ENCODE results near the gene SLC22A4.

The SLC22A4 gene

GRCh38 chr5:132293992-132294727, at the start of gene SLC22A4:
TSS of gene SLC22A4 (plus strand) at chr5:132294394. CDS start at chr5:132294617, 223 bp downstream.
- DNase-seq, result peak; percentile 75

DNA sequence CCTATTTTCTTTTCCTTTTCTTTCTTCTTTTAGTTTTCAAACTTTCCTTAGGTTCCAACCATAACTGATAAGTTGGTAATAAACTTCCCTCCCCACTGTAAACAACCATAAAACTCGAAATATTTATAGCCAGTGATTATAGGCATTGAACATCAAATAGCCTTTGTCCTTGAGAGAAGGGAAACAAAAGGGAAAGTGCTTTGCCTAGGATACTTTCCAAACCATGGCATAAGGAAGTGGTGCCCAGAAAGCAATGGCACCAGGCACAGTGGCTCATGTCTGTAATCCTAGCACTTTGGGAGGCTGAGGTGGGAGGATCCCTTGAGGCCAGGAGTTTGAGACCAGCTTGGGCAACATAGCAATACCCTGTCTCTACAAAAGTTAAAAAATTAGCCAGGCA, 48.6 kb upstream of the SLC22A4 start:
- DNase-seq, result no peak

- no peak for DNase-seq
These were observed 47.4 kb upstream of the SLC22A4 start for GRCh38 chr5:132246806-132247205.

DNA sequence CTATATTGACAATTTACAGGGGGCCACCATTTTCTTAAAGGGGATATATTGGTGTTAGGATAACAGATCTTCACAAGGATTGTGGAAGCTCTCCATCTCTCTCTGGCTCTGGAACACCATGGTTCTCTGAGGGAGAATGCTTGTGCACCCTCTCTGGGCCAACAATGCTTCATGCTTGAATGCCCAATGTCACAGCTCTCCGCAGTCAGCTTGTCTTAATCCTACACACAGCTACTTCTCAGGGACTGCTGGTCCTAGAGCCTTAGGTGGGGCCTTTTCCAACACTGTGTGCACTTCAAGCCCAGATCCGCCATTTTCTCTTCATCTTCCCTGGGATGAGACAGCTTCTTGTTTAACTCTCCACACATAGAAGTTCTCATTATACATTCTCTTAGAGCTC, 43.6 kb upstream of the SLC22A4 start:
- no peak for DNase-seq

GRCh38 chr5:132251220-132251725, 42.9 kb upstream of the SLC22A4 start:
- DNase-seq, result no peak

GRCh38 chr5:132253008-132253441, 41.2 kb upstream of the SLC22A4 start:
- peak; percentile 22 for DNase-seq

DNA sequence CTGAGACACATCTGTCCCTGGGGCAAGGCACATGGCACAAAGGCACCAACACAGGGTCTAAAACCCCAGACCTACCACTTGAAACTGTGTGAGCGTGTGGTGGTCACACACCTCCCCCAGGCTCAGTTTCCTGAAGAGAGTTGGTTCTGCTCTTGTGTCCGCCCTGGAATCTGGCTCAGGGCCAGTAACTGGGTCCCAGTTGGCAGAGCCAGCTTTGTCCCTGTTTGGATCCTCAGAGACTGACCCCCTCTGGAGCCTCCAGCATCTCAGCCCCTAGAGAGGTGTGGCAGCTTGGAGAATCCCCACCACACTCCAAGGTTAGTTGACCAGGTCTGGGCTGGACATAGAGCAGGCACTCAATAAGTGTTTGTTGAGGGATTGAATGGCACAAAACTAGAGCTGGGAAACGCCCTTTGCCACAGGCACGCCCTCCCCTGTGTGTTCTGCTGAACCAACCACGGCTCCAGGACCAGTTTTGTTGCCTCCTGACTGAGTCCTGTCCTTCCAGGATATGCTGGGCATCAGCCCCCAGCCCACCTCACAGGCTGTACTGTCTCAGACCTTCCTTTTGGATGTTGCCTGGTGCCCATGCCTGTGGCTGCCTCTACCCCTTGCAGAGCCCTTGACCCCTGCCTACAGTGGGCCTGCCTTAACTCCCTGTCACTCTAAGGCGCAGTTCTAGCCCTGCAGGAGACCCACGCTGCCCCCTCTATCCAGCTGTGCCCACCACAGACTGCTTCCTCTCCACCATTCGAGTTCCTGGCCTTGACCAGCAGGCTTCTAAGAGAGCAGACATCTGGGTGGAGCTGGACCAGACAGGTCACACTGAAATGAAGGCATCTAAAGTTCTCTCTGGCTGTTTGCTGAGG, 40.5 kb upstream of the SLC22A4 start:
- DNase-seq, result no peak

DNA sequence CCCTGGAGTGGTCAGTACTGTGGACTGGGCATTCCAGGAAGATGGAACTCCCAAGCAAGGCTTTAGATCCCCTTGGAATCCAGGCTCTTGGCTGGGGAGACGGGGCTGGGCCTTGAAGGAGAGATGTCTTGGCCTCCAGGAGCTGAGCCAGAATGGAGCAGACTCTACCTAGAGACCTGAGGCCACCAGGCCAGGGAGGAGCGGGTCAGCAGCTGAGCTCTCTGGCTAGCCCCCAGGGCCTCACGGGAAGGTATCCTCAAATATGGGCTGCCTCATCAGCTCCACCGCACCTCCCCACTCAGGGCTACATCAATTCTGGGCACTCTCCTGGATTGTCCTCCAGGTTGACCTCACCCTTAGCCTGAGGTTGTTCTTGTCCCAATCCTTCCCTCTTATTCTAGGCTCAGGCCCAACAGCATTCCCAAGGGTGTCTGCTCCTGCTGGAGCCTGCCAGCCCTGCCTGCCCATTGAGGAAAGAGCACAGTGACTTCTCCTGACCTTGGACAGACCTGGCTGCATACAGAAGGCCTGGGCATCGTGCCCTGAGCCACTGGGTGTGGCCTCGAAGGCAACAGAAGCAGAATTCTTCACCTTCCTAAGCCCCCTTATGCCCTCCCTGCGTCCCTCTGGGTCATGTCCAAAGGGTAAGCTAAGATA, 39.7 kb upstream of the SLC22A4 start:
- DNase-seq, result no peak

DNA sequence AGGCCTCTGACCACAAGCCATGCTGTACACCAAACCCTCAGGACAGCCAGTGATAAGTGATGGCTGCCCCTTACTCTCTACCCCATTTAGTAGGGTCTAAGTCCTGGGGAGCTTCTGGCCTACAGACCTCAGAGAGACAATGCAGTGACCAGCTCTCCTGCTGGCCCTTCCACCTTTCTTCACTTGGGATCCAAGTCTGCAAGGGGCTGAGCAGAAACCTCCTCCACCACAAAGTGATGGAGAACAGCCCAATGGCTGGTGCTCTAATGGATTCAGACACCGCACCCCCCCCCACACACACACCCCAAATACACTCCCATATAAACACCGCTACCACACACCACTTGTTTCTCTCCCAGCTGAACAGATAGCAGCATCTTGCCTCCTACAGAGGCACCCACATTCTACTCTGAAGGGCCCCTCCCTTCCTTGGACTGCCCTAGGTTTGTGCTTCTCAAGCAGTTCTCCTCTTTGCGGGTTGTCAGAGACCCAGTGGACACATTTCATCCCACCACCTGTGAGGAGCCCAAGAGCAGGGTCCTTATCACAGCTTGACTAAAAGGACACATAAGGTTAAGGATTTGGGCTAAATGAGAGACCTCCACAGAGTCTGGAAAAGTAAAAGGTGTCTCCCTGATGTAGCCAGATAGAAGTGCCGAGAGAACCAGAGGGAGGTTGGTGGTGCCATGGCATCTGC, 38.0 kb upstream of the SLC22A4 start:
- DNase-seq, result no peak

- no peak for DNase-seq
These were observed 37.4 kb upstream of the SLC22A4 start for GRCh38 chr5:132256783-132257130.

- DNase-seq, result no peak
These were observed 36.8 kb upstream of the SLC22A4 start, which contains the start of gene PDLIM4 for GRCh38 chr5:132257131-132258101. TSS of gene PDLIM4 (plus strand) at chr5:132257696. CDS start at chr5:132257735, 39 bp downstream.

GRCh38 chr5:132258102-132259068, 35.8 kb upstream of the SLC22A4 start:
- no peak for DNase-seq

DNA sequence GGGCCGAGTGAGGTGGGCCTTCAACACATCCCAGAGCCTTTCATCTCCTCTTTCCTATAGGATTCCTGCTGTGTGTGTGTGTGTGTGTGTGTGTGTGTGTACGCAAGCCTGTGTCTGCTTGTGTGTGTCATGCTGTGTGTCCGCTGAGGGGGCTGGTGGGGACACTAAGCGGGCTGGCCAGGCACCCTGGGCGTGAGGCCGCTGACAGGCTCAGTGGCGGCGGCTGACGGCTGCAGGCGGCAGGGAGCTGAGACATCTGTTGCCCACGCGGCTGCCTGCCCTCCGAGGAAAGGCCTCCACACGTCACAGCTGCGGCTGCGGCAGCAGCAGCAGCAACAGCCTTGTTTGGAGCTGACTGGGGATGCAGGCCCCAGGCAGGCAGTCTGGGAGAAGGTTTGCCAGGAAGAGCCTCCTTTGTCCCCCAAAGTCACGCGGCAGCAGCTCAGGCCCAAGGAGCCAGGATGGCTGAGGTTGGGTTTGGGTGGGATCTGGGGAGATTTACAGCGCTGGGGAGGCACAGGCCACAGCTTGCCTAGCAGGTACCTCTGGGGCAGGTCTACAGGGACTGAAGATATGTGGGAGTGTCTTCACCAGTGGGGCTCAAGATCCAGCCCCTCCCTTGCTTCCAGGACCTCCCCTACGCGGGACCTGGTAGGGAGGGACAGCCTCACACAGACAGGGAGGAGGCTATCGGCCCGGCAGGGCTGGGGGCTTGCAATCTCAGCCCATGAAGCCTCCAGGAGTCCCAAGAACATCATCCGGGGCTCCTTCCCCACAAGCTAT, 34.9 kb upstream of the SLC22A4 start:
- DNase-seq, result no peak

DNA sequence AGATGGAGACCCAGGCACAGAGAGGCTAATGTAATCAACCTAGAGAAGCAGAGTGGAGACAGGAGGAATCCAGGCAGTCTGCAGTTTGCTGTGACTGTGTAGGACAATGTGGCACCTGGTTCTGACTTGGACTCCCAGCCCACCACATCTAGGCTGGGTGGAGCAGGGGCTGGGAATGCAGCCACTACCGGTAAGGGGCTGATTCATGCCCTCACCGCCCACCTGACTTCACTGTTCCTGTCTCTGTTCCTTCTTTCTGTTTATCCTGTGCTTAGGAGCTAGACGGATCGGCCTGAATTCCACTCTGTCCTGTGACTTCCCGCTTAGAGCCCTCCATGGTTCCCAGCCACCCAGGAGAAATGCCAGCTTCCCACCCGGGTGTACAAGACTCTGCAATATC, 34.1 kb upstream of the SLC22A4 start:
- no peak for DNase-seq

GRCh38 chr5:132260714-132261551, 33.3 kb upstream of the SLC22A4 start:
- DNase-seq, result no peak

DNA sequence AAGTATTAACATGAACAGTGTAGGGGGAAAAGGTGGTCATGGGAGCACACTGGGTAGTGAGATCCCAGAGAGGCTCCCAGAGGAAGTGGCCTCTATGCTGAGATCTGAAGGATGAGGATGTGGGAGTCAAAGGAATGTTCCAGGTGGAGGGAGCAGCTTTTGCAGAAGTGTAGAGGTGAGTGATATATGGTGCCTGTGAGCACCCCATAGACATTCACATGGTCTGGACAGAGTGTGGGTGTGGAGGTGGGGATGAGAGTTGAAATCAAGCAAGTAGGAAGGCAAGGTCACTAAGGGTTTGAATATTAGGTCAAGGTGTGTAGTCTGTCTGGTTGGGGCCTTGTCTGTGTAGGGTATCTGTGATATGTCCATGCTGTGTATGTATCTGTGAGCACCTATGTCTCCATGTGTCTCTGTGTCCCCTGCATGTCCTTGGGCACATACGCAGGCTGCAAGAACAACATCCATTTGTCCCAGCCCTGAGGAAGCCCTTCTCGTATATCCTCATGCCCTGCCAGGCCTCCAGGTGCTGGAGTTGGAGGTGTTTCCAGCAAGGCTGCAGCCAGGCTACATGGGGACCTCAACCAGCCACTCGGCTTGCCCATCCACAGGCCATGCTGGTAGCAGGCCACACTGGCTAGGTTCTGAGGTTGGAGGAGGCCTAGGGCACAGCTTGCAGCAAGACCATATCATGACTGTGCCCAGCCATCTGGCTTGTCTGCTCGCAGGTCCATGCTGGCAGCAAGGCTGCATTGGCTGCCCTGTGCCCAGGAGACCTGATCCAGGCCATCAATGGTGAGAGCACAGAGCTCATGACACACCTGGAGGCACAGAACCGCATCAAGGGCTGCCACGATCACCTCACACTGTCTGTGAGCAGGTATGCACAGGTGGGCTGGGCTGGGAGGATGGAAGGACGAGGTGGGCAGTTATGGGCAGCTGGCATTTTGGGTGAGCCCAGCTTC, 32.0 kb upstream of the SLC22A4 start:
- DNase-seq, result no peak

DNA sequence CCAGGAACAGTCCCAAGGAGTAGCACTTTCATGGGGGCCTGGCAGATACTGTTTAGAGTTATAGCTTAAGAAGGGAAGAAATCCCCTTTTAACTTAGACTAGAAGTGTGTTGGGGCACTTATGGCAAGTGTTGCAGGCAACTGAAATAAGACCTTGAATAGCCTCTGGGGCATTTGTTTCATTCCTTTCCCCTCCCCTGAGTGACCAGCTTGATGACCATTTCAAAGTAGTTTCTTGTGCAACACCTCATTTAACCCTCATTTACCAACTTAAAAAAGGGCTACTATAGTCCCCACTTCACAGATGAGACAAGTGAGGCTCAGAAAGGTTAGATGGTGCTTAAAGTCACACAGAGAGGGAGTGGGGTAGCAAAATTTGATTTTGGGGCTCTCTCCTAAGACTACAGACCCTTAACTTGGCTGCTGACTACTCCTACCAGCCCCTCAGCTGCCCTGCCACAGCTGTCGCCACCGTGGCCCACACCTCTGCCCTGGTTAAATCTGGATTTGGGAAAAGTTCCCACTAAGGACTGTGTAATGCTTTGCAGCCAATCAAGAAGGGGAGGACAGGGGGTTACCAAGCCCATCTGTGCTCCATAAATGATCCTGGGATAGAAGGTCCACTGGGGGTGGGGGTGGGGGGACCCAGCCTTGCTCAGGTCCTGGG, 31.2 kb upstream of the SLC22A4 start:
- no peak for DNase-seq
